ENCODE measurements around the gene ULK4.
"Not testable (repeated sequence)": the region's sequence is repeated elsewhere in the genome, so short reads cannot be mapped to it uniquely, and the experiment has no call there.

The ULK4 gene

DNA sequence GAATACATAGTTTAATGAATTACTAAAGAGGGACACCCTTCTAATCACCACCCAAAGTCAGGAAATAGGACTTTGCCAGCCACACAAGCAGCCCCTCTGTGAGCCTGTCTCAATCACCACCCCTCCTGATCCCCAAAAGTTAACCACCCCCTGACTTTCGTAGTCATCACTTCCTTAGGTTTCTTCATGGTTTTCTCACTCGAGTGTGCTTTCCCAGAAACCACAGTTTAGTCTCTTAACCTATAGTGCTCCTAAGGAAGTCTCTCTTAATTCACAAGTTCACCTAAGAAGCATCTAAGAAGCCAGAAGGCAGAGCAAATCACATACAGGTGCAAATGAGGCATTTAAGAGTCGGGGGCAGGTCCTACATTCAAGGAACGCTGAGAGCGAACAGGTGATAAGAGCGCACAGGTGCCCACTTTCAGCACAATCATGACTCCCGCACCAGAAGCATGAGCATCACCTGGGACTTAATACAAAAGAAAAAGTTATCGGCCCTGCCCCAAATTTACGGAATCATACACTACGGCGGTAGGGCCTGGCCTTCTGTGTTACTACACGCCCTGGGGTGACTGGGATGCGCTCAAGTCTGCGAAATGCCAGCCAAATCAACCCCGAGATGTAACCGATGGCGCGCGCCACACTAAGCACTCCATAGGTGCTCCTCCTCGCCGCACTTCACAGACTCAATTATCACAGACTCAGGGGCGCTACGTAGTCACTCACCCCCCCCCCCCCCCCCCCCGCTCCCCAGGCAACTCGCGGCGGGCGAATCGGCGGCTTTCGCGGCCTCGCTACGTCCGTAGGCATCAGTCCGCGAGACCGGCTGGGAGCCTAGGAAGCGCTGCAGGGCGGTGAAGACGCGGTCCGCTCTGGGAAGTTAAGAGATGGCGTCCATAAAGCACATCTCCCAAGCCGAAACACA is 815 bp downstream of the ULK4 start:
- DNase-seq (ENCODE audit: low spot score) = peak; percentile 54

DNA sequence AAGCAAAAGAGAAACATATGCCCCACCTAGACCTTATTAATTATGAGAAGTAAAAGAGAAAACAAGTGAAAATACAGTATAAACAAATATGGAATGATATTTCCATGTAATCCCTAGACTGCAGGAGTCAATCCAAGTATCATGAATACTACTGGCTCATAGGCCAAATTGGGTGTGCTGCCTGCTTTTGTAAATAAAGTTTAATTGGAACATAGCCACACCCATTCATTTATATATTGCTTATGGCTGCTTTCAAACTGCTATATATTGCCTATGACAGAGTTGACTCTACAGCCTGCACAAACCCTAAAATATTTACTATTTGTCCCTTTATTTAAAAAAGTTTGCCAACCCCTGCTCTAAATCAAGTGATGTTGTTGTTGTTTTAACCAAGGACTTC is 5.3 kb downstream of the ULK4 start:
- no peak for DNase-seq (ENCODE audit: low spot score)

DNA sequence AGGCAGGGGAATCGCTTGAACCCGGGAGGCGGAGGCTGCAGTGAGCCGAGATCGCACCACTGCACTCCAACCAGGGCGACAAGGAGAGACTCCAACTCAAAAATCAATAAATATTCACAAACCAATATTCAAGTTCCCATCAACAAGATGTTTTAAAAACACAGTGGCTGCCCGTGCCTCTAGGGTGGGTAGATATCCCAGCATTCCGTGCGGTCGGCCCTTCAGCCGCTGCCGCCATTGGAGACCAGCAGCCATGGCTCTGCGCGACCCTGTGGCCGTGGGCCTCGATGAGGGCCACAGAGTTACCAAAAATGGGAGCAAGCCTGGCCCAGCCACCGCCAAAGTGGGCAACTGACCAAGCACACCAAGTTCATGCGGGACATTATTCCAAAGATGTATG is 6.7 kb downstream of the ULK4 start:
- no peak for DNase-seq (ENCODE audit: low spot score)

DNA sequence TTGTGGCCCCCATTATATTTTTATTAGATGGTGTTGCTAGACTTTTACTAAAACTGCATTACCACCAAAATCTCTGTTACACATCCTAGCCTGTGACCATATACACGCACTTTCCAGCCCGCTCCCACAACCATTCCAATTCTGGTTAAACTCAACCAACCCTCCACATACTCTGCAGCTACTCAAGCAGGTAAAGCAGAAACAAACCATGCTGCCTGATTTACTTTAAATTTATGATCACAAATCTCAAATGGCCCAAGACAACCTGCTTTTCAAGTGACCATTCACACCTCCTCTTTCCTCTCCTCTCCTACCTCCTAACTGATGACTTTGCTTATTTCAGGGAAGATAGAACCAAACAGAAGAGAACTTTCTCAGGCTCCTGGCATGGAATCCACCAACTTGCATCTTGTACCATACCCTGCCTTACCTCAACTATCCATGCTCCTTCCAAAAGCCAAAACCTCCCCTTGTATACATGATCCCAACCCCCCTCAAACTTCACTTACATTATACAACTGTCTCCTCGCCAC is 18.5 kb downstream of the ULK4 start:
- no peak for DNase-seq (ENCODE audit: low spot score)

DNA sequence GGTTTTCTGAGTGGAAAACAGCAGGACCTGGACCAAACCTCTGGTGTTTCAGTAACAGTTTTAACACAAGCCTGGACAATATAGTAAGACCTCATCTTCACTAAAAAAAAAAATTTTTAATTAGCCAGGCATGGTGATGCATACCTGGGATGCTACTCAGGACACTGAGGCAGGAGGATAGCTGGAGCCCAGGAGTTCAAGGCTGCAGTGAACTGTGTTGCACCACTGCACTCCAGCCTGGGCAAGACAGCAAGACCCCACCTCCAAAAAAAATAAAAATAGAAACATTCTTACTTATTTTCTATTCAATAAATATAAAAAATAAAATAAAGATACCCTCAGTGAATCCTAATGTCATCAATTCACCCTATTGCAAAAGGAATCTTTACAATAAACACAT is 21.5 kb downstream of the ULK4 start:
- DNase-seq (ENCODE audit: low spot score) = no peak

DNA sequence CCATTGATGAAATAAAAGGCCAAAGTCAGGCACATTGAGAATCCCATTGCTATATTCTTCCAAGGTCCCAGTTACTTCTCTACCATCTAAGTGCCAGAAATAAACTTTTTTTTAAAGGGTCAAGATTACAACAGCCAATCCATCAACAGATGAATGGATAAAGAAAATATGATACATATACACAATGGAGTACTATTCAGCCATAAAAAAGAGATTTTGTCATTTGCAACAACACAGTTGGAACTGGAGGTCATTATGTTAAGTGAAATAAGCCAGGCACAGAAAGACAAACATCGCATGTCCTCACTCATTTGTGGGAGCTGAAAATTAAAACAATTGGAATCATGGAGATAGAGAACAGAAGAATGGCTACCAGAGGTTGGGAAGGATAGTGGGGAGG is 25.5 kb downstream of the ULK4 start:
- DNase-seq (ENCODE audit: low spot score) = no peak

DNA sequence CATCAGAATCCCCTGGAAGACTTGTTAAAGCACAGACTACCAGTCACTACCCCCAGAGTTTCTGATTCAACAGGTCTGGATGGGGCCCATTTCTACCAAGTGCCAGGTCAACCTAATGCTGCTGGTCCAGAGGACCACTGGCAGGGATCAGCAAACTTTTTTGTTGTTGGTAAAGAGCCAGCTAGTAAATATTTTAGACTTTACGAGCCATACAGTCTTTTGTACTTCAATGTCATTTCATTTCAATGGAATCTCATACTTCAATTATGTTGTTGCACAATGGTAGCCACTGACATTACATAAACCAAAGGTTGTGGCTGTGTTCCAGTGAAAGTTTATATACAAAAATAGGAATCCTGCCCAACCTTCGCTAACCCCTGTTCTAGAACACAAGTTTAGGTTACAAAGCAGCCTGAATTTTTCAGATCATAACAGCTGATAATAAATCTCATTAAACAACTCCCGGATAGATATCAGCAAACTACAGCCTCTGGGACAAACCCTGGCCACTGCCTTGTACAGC is 28.7 kb downstream of the ULK4 start:
- no peak for DNase-seq (ENCODE audit: low spot score)

DNA sequence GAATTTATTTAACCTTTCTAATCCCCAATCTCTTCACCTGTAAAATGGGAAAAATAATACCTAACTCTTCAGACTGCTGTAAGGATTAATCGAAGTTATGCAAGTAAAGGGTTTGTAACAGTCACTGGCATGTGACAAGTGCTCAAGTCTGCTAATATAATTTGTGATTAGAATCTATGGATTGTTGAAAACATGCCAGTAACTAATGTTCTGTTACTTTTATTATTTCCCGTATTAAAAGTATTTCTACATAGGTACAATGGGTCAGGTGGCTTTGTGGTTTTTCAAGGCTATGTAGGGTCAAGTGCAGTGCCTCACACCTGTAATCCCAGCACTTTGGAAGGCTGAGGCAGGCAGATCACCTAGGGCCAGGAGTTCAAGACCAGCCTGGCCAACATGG is 29.4 kb downstream of the ULK4 start:
- no peak for DNase-seq (ENCODE audit: low spot score)

DNA sequence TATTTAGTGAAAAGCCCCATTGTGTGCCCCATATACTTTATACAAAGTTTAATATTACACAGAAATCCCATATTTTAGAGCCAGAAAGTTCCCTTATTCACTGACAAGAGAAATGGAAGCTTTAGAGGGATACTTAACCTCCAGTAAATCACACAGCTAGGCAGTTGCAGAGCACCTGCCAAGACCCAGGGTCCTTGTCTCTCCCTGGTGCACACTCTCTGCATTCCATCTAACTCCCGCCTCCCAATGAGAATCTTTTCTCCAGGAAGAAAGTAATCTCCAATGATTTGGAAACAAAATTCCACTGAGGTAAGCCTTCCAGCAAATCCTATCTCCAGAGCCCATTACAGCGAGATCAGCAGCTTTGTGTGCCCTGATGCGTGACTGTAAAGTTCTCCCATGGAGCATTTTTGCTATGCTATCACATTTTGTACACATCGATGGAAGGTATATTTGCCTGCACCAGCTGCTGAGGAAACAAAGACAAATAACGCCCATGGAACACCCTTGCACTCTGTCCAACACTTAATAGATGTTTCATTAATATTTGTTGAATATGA is 41.4 kb downstream of the ULK4 start:
- DNase-seq (ENCODE audit: low spot score) = no peak

DNA sequence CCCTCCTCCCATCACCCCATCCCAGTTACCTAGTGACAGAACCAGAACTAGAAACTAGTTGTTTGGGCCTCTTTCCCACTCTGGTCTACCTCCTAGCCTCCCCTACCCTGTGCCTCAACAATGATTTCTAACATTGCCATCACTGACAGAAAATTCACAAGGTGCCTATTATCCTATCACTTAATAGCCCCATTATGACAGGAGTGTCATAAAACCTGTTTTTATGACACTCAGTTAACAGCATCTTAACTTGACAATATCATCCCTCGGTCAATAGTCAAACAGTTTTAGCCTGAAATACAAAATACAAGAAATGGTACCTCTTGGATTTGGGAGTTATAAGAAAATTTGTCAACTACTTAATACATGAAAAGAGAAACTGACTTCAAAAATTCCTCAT is 46.5 kb downstream of the ULK4 start:
- no peak for DNase-seq (ENCODE audit: low spot score)

DNA sequence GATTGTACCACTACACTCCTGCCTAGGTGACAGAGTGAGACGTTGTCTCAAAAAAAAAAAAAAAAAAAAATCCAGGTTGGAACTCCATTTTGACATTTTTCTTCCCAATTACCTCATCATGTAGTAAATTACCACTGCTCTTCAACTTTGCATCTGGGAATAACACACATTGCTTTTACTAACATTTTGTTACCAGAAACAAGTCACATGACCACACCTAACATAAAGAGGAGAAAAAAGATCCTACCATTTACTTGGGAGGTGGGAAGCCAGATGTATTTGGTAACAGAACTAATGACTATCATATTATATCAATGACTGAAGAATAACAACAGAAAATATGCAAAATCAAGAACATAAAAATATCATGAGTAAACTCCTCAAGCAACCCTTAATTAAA is 49.6 kb downstream of the ULK4 start:
- DNase-seq (ENCODE audit: low spot score) = no peak

DNA sequence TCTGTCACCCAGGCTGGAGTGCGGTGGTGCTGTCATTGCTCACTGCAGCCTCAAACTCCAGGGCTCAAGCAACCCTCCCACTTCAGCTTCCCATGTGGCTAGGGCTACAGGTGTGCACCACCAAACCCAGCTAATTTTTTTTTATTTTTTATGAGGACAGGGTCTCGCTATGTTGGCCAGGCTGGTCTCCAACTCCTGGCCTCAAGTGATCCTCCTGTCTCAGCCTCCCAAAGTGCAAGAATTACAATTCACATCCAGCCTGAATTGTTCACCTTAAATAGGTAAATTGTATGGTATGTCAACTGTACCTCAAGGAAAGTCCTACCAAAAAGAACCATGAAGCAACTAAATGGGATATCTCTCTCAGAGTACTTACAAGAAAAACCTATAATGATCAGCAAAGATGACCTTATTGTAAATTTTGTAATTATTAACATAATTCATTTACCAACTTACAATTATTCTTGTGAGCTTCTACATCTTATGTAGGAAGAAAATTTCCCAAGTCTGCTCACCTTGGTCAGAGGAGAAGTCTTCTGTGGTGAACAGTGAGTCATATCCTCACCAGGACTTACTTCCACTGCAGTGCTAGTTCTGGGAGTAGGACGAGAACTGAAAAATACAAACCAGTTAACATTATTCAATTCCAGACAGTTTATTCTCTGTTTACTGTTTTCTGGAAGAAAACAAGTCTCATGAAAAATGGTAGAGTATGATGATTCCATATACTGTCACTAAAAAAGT is 54.4 kb downstream of the ULK4 start:
- DNase-seq (ENCODE audit: low spot score) = no peak

DNA sequence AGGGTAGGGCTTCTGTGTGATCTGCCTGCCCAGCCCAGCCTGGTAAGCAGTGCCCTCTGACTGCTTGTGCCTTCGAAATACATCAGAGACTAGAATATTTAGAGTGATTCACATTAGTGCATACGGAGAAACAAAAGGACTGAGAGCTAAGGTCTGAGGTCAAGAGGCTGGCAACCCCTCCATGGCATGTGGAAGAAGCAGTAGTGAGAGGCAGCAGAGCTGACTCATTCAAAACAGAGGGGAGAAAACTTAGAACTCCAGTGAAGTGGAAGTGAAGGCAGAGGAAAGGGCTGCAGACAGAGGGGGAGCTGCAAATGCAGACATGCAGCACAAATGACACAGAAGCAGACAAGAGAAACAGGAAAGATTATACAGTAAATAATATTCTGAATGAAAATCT is 61.6 kb downstream of the ULK4 start:
- no peak for DNase-seq (ENCODE audit: low spot score)

DNA sequence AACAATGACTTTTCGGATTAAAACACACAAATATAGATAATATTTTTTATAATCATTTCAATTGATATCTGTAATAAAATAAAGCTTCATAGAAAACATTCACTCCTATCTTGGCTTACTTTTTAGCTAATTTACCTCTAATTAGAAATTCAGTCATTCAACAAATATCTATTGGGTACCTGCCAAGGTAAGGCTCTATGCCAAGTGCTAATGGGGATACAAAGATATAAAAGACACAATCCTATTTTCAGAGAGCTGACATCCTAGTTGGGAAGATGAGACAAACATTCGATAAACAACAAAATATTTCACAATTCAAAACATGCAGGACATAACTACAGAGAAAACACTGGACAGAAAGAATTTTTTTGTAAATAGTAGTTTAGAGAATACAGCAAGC is 63.3 kb downstream of the ULK4 start:
- DNase-seq (ENCODE audit: low spot score) = no peak

DNA sequence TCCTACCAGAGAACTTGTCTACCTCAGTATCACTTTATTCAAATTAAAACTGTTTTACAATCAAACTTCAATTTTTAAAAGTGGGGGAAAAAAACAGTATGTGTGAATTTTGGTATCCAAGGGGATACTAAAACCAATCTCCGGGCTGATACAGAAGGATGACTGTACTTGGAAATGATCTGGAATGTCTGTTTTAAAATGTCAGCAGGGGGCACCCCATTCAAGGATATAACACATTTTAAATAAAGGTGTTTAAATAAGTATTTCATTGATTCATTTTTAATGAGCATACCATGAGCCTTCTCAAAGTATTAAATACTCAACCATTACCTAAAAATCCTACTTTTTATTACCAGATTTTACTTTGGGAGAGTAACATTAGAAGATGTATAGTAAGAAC is 67.9 kb downstream of the ULK4 start:
- peak; percentile 18 for DNase-seq (ENCODE audit: low spot score)

DNA sequence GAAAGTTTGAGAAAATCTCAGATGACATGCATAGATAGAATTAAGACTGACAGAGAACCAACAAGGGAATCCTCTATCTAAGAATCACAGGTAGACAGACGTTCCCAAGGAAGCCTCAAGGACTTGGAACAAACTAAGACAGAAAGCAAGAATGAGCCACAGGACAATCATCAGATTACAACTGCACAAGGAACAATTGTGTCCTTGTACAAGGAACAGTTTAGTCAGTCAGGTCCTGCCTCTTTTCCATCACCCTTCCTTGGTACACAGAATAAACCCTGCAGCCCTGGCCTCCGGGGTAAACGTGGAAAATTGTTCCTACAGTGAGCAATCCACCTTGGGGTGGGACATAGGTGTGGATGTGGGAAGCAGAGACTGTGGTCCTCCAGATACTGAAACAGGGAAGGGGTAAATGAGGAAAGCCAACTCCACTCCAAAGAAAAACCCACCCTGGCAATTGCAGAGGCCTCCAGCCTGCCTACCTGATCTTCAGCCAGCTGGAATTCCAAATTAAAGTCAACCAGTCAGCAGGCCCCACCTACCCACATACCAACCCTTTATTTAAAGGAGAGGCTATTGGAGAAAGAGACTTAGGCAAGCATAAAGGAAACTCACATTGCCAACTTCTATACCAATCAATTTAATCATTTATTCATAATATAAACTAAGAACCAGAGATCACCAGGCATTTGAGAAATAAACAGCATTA is 73.4 kb downstream of the ULK4 start:
- no peak for DNase-seq (ENCODE audit: low spot score)

DNA sequence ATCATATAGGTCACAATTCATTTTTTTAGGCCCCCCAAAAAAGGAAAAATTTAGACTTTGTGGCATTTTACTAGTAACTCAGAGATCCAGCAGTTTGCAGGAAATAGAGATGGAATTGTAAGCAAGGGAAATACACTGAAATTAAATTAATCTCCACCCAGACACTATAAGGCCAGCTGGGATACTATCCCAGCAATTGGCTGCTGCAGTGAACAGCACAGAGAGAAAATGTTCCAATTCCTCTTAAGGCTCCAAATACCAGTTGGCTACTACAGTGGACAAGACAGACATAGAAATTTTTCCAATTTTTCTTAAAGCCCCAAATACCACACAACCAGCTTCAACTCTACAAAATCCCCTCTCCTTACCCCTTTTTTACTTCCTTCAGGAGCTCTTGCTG is 78.9 kb downstream of the ULK4 start:
- DNase-seq (ENCODE audit: low spot score) = no peak

DNA sequence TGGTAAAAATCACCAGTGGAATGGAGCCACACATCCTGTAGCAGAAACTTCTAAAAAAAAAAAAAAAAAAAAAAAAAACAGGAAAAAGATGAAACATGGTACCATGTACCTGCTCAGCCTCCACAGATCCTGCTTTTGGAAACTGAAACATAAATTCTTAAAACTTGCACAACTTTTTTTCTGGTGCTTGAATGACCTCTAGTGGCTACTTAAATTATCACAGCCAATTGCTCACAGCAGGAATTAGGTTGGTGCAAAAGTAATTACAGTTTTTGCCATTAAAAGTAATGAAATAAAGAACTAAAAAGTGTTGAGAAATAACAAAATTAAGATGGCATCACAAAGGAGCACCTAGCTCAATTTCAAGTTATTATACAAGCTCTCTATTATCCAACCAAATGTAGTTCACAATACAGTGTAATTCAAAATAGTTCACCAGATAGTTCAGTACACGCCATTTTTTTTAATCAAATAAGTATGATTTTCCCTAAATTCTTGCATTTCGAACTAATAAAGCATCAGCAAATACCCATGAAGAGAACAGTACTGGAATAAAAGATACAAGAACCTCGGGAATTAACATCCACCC is 80.6 kb downstream of the ULK4 start:
- peak; percentile 18 for DNase-seq (ENCODE audit: low spot score)

DNA sequence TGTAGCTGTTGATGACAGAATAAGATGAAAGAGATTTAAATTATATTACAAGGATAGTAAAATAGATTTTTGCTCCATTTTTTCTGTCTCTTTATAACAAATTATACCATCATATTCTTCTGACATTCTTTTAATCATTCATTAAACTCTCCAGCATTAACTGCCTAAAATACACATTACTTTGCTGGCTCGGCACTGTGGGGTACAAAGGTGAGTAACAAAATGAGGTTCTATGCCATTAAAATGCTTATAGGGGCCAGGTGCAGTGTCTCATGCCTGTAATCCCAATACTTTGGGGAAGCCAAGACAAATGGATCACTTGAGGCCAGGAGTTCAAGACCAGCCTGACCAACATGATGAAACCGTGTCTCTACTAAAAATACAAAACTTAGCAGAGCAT is 81.5 kb downstream of the ULK4 start:
- DNase-seq (ENCODE audit: low spot score) = no peak

DNA sequence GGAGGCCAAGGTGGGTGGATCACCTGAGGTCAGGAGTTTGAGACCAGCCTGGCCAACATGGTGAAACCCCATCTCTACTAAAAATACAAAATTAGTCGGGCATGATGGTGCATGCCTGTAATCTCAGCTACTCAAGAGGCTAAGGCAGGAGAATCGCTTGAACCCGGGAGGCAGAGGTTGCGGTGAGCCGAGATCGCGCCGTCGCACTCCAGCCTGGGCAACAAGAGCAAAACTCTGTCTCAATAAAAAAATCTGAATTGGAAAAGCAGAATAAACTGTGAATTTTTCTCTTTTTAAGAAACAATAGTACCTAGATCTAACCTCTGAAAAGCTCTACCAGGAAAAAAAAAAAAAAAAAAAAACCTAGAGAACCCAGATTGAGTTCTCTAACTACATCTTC is 84.2 kb downstream of the ULK4 start:
- DNase-seq (ENCODE audit: low spot score) = not testable (repeated sequence)

DNA sequence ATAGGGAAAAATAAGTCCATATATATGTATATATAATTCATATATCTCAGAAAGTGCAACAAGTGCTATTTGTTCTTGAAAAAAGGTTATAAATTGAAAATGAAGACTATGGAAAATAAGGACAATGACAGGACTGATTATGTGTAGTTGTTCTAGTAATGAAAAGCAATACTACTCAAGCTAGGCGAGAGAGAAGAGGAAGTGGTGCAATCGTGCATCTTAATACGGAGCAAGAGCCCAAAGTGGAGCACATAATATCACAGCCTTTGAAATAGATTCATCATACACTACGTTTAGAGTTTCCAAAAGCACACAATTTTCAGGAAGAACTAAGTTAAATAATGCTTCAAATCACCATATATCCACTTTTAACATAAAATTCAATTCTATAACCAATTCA is 87.9 kb downstream of the ULK4 start:
- DNase-seq (ENCODE audit: low spot score) = no peak

DNA sequence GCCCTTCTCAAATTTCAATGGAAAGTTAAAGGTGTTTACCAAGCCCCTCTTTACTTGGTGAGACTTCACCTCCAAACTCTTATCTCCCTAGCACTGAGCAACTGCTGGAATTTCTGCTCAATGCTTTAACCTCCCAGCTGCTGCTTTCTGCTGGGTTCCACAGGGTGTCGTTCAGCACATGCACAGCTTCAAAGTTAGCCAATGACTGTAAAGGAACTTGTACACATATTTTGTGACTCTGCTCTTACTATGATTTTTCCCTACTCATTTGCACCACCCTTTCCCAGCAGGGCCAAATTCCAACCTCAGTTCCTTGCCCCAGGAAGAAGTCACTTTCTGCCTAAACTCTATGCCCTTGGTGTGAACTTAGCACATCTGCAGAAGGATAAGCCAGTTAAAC is 89.7 kb downstream of the ULK4 start:
- DNase-seq (ENCODE audit: low spot score) = no peak

Measured in germinal center (tissue), 1 donor.